GM18502 (cell line): ENCODE measurements around the gene SP6.

Experiments
- ATAC-seq: cut with Tn5 transposase; IDR thresholded peaks from one replicate; pipeline ENCODE4 v1.9.1; 2021; ENCODE audit warnings: mild to moderate bottlenecking; ENCODE audit not compliant: unreplicated experiment, poor library complexity

SP6 gene

DNA sequence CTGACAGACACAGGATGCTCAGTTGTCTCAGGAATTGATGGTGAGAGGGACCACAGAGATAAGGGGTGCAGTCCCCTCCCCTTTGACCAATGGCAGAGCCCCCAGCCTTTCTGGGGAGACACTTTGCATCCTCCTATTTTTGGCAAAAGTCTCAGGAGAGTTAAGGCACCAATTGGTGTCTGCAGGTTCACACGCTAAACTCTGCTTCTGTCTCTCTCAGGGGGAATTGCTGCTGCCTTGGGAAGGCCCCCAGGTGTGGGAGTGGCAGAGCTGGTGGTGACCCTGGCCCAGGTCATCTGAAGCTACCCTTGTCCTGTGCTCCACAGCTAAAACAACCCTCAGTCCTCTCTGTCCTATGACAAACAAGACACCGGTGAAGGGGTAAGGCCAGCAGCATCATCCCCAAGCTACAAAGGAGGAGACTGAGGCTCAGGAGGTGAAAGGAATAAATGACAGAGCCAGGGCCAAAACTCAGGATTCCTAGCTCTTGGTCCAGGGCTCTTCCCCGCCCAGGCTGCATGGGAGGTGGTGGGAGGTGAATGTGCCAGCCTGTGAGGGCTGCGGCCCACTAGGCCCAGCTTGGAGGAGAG is 49.7 kb downstream of the SP6 start:
- no peak for ATAC-seq

DNA sequence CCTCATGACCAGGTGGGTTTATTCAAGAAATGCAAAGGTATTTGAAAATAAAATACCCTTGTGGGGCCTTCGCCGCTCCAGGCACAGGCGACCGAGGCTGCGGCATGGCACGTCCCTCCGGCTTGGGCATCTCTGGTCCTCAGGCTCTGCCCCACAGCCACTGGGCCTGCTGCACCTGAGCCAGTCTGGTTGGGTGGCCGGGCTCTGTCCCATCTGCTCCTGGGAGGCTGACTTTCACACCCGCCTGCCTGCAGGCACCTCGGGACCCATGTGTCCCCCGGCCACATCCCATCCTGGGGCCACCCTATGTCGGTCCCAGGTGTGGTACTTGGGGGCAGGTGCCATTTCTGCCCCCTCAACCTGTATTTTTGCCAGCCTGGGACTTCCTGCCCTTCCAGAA is 50.3 kb downstream of the SP6 start:
- ATAC-seq: no peak

DNA sequence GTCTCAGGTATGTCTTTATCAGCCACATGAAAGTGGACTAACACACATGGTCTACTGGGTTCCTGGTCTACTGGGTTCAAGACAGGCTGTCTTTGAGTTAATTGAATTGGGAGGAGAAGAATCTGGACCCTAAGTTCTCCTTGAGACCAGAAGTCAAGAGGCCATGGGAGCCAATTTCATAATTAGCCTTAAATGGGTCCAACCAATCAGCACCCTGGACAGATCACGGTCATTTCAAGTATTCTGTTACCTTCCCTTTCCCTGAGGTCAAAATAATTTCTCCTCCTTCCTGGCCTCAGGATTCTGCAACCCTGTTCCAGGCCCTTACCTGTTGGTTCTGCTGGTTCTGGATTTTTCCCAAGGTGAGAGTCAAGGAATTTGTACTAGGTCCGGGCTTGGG is 53.2 kb downstream of the SP6 start:
- no peak for ATAC-seq
